ENCODE results near the gene LBX1.

Gene LBX1

GRCh38 chr10:101257491-101257890 is 28.2 kb upstream of the LBX1 start:
- no peaks in the 10 kb centered on the region for H3K4me1 Mint-ChIP-seq
- H3K36me3 Mint-ChIP-seq (ENCODE audit: low read depth) = no peaks in the 10 kb centered on the region
- no peak overlapping the region for H3K4me3 Mint-ChIP-seq
- H3K9me3 Mint-ChIP-seq = peaks cover 5% of the 10 kb centered on the region
- H3K27ac Mint-ChIP-seq = no peak overlapping the region
- ATAC-seq (no peak), DNase-seq (no peak)
- peaks cover 42% of the 10 kb centered on the region for H3K27me3 Mint-ChIP-seq

DNA sequence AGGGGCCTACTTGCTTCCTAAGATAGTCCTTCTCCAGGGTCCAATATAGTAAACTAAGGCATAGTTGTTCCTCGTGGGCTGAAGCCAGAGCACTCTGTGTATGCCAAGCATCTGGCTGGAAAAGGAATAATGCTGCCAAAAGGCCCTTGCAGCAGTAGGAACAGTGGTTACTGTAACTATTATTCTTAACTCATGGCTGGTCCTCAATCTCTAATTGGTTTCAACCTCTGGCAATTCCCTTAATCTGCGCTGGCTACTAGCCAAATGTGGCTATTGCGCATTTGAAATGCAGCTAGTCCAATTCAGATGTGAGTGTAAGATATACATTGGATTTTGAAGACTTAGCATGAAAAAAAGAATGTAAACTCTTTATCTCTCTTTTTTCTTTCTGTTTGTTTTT is 27.8 kb upstream of the LBX1 start:
- Mint-ChIP-seq H3K36me3 (ENCODE audit: low read depth) (no peaks in the 10 kb centered on the region), H3K4me3 (no peak overlapping the region), H3K9me3 (peaks cover 5% of the 10 kb centered on the region), H3K4me1 (no peaks in the 10 kb centered on the region), H3K27me3 (peaks cover 39% of the 10 kb centered on the region), H3K27ac (no peak overlapping the region)
- ATAC-seq (no peak), DNase-seq (no peak)

DNA sequence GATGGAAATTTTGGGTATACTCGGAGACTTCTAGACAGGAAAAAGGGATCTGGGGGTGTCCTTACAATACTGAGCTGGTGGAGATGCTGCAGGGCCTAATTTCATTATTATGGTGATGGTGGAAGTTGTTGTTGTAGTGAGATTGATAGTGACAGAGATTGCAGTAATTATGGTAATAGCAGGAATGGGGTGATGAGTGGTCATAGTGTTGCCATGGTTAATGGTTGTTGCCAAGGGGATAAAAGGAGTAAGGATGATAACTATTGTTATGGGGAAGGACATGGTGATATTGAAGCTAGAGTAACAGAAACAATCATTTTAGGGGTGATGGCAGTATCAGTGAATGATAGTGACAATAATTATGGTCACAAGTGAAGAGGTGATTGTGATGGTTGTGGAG is 27.1 kb upstream of the LBX1 start:
- ATAC-seq (no peak), DNase-seq (no peak)
- H3K4me1 Mint-ChIP-seq = no peaks in the 10 kb centered on the region
- no peak overlapping the region for H3K4me3 Mint-ChIP-seq
- peaks cover 39% of the 10 kb centered on the region for H3K27me3 Mint-ChIP-seq
- H3K27ac Mint-ChIP-seq = no peak overlapping the region
- no peaks in the 10 kb centered on the region for H3K36me3 Mint-ChIP-seq (ENCODE audit: low read depth)
- H3K9me3 Mint-ChIP-seq = peaks cover 5% of the 10 kb centered on the region

GRCh38 chr10:101250136-101250535 is 20.9 kb upstream of the LBX1 start:
- no peaks in the 10 kb centered on the region for H3K36me3 Mint-ChIP-seq (ENCODE audit: low read depth)
- ATAC-seq = no peak
- peaks cover 55% of the 10 kb centered on the region for H3K27me3 Mint-ChIP-seq
- H3K27ac Mint-ChIP-seq = no peak overlapping the region
- no peak overlapping the region for H3K4me3 Mint-ChIP-seq
- H3K4me1 Mint-ChIP-seq = no peaks in the 10 kb centered on the region
- H3K9me3 Mint-ChIP-seq = no peaks in the 10 kb centered on the region
- no peak for DNase-seq

DNA sequence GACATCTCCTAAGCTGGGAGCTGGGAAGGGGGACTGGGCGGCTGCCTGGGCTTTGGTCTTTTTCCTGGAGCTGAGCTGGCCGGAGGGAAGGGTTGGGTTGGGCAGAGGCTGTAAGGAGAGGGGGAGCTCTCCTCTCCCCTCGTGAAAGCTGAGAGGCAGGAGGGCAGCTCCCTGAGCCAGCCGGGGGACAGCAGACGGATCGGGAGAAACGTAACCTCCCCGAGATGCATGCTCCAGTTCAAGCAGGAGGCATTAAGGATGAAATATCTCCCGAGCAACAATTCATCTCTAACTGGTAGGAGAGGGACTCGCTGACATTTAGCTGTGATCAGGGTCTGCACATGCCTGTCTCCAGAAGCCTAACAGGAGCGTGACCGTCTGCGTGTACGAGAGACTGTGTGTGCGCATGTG is 19.9 kb upstream of the LBX1 start:
- H3K9me3 Mint-ChIP-seq = no peaks in the 10 kb centered on the region
- peaks cover 52% of the 10 kb centered on the region for H3K27me3 Mint-ChIP-seq
- no peaks in the 10 kb centered on the region for H3K36me3 Mint-ChIP-seq (ENCODE audit: low read depth)
- ATAC-seq (no peak), DNase-seq (no peak)
- no peaks in the 10 kb centered on the region for H3K4me1 Mint-ChIP-seq
- H3K4me3 Mint-ChIP-seq = no peak overlapping the region
- no peak overlapping the region for H3K27ac Mint-ChIP-seq

- Mint-ChIP-seq H3K27me3 (peaks cover 60% of the 10 kb centered on the region), H3K4me3 (no peak overlapping the region), H3K27ac (no peak overlapping the region), H3K9me3 (no peaks in the 10 kb centered on the region), H3K4me1 (no peaks in the 10 kb centered on the region), H3K36me3 (ENCODE audit: low read depth) (no peaks in the 10 kb centered on the region)
- no peak for DNase-seq
- no peak for ATAC-seq
Measured at GRCh38 chr10:101246639-101247038, 17.4 kb upstream of the LBX1 start.

DNA sequence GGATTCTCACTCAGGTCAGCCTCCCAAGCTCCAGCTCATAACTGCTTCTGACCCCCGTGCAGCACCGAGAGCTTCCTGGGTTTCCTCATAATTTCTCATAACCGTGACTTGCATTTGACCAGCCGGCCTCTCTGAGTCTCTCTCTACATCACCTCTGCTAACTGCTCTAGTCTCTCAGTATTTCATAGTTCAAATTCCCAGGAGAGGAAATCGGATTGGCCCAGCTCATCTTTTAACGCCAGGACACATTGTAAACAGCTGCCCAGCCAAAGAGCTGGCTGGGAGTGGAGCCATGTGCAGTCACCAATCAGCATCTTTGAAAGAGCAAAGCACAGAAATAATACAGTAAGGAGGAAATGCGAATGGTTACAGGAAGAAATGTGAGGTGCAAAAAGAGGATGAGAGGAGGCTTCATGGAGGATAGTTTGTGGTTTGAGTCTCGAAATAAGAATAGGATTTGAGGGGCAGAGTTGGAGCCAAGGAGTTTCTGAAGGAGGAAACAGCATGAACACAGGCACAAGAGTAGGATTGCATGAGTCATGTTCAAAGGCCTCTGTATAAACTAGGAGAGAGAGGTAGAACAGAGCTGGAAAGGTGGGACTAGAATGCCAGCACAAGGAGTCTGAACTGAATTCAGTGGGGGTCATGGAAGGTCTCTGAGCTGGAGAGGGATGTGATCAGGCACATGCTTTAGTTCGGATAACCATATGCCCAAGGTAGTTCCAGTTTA is 15.2 kb upstream of the LBX1 start:
- Mint-ChIP-seq H3K36me3 (ENCODE audit: low read depth) (no peaks in the 10 kb centered on the region), H3K4me1 (no peaks in the 10 kb centered on the region), H3K4me3 (no peak overlapping the region), H3K9me3 (no peaks in the 10 kb centered on the region), H3K27ac (no peak overlapping the region), H3K27me3 (peaks cover 58% of the 10 kb centered on the region)
- ATAC-seq (no peak), DNase-seq (no peak)

- H3K27ac Mint-ChIP-seq = no peak overlapping the region
- no peak for ATAC-seq
- peaks cover 6% of the 10 kb centered on the region for H3K4me1 Mint-ChIP-seq
- no peaks in the 10 kb centered on the region for H3K9me3 Mint-ChIP-seq
- H3K4me3 Mint-ChIP-seq = no peak overlapping the region
- H3K27me3 Mint-ChIP-seq = peaks cover 64% of the 10 kb centered on the region
- no peaks in the 10 kb centered on the region for H3K36me3 Mint-ChIP-seq (ENCODE audit: low read depth)
- DNase-seq = no peak
Measured at GRCh38 chr10:101241840-101242707, 12.8 kb upstream of the LBX1 start.

- Mint-ChIP-seq H3K9me3 (no peaks in the 10 kb centered on the region), H3K27me3 (peaks cover 73% of the 10 kb centered on the region), H3K27ac (no peak overlapping the region), H3K4me1 (peaks cover 12% of the 10 kb centered on the region), H3K36me3 (ENCODE audit: low read depth) (no peaks in the 10 kb centered on the region), H3K4me3 (no peak overlapping the region)
- DNase-seq (peak; percentile 37), ATAC-seq (peak; percentile 69)
Measured at GRCh38 chr10:101238732-101239105, 9.5 kb upstream of the LBX1 start.

DNA sequence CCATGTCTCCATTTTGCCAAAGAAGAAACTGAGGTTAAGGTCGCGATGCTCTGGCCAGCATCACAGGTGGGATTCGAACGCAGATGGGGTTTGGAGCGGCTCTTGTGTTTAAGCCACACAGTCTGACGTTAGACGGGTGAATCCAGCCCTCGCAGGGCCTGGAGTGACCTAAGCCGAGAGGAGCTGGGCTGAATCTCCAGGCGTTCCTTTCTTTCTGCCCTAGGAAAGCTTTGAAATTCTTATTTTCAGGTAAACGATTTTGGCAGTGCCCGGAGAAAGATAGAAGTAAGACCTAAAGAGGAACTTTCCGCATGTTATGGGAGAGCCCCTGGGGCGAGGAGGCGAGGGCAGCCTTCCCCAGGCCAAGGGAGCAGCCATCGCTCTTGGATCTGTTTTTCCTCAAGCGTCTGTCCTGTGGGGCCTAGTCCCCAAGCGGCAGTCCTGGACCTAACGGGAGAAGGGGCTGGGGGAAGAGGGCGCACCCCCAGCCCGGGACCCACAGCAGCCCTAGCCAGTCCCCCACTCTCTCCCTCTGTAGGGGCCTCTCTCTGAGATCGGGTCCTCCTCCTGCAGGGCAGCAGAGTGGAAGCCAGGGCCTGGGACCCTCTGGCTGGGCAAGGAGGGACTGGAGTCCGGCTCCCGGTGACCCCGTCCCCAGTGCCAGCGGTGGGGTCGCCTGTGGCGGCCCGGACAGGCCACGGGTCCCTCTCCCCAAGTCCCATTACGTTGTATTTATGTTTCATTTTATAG is 8.9 kb upstream of the LBX1 start:
- Mint-ChIP-seq H3K27me3 (peaks cover 73% of the 10 kb centered on the region), H3K9me3 (no peaks in the 10 kb centered on the region), H3K27ac (no peak overlapping the region), H3K4me3 (no peak overlapping the region), H3K4me1 (peaks cover 12% of the 10 kb centered on the region), H3K36me3 (ENCODE audit: low read depth) (no peaks in the 10 kb centered on the region)
- ATAC-seq (no peak), DNase-seq (no peak)

DNA sequence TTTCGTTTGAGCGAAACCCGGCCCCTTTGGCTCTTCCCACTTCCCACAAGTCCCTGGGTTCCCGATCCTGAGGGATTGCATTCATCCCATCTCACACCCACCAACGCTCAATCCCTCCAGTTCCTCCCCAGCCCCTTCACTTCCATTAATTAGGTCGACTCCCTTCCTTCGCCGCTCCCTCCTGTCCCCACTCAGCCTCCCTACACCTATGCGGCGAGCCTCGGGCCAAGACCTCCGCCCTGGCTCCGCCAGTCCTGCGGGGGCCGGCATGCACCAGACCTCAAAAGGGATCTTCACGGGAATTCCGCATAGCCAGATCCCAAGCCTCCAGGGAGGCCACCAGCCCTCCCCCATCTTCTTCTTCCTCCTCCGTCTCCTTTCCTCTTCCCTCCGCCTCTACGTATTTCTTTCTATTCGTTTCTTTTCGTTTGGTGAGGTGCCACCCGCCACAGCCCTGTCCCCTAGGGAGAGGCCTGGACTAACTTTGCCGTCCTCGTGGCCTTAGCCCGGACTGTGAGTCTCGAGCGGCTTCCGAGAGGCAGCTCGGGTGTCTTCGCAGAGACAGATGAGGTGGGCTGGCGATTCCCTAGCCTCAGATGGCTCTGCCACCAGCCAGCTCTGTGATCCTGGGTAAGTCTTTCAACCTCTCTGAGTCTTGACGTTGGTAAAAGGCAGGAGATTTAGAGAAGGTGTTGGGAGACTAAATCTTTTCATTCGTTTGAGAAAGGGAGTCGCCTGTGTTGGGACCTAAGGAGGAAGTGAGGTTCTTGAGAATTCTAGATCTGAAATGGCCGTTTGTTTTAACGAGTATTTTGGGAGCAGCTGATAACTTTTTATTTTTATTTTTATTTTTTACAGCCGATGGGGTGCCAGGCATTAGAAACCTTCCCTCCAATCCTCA is 8.1 kb upstream of the LBX1 start:
- no peak overlapping the region for H3K27ac Mint-ChIP-seq
- peaks cover 76% of the 10 kb centered on the region for H3K27me3 Mint-ChIP-seq
- H3K4me3 Mint-ChIP-seq = peak overlapping the region; percentile 28

DNA sequence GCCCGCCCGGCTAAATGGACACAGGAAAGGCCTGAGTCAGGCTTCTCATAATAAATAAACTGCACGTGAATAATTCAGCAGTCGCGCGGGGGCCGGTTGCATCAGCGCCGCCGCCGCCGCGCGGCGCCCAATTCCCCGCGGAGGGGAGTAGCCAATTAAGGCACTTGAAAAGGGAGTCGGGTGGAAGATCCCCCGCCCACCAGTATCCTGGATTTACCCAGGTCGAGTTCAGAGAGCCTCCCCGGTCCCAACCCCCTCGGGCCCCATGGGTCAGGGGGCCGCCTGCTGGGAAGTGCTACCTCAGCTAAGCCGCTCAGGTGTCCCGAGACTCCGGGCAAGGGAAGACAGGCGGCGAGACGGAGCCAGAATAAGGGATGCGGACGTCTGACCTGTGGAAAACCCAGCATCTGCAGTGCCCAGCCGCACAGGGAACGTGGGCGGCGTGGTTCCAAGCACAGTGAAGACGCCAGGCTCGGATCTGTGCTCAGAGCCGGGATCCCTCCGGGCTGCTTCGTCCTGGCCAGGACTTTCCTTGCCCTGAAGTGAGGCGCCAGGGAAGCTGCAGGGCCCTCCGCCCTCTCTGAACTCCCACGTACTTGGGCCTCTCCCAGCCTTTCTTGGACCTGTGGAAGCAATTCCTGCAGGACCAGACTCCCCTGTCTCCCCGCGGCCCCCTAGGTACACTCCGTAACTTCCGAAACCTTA is 7.3 kb upstream of the LBX1 start:
- Mint-ChIP-seq H3K27ac (no peak overlapping the region), H3K36me3 (ENCODE audit: low read depth) (no peaks in the 10 kb centered on the region), H3K4me3 (peak overlapping the region; percentile 28), H3K4me1 (peaks cover 12% of the 10 kb centered on the region), H3K9me3 (no peaks in the 10 kb centered on the region), H3K27me3 (peaks cover 84% of the 10 kb centered on the region)
- ATAC-seq (no peak), DNase-seq (no peak)

More for the DNA sequence above, 8.1 kb upstream of the LBX1 start:
- Mint-ChIP-seq H3K36me3 (ENCODE audit: low read depth) (no peaks in the 10 kb centered on the region), H3K4me1 (peaks cover 12% of the 10 kb centered on the region), H3K9me3 (no peaks in the 10 kb centered on the region)
- no peak for ATAC-seq
- DNase-seq = no peak

DNA sequence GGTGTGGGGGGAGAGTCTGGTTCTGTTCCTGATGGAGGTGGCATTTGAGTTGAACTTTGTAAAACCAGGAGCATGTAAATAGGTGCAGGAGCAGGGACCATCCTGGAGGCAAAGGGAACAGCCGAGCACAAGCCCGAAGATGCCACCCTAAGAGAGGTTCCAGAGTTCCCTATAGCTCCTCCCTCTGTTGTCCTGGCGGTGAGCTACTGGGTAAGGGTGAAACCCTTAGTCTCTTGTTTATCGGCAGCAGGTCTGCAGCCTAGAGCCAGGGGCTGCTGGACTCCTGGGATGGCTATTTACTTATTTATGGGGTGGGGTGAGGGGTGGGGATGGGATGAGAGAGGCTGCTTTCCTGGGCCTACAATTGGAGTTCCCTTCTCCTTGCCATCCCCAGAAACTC is 6.5 kb upstream of the LBX1 start:
- Mint-ChIP-seq H3K4me1 (peaks cover 12% of the 10 kb centered on the region), H3K27ac (no peak overlapping the region), H3K4me3 (no peak overlapping the region), H3K27me3 (peaks cover 88% of the 10 kb centered on the region), H3K9me3 (no peaks in the 10 kb centered on the region), H3K36me3 (ENCODE audit: low read depth) (no peaks in the 10 kb centered on the region)
- DNase-seq = no peak
- ATAC-seq = no peak

All from activated naive CD8-positive, alpha-beta T cell treated with anti-CD3 and anti-CD28 coated beads, Interleukin-2, amount 50 U/mL, for 24 hours (primary cell).